GM19372 (cell line): ENCODE results near the gene DNAJA2.

Source experiments
- ATAC-seq: cut with Tn5 transposase; IDR thresholded peaks from one replicate; pipeline ENCODE4 v1.9.1; 2021; ENCODE audit warnings: mild to moderate bottlenecking, low read depth, moderate library complexity; ENCODE audit not compliant: unreplicated experiment

DNAJA2 gene

GRCh38 chr16:46906360-46907060, 67.0 kb downstream of the DNAJA2 start:
- ATAC-seq = no peak
